ENCODE data around the gene TROAP.

DNA sequence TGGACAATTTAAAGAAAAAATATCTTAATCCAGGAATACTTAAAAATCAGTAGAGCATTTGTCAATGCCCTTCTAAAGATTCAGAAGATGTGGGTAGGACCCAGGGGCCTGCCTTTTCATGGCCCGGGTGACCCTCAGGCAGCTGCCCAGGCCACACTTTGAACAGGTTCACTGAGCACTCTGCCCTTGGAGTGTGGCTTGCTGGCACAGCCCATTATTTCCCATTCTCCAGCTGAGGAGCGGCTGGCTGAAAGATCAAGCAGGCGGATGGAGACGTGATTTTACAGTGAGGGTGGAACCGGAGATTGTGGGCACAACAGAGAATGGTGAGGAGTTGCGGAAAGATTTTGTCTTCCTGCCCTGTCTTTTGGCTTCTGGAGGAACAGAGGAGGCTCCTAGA is 35.2 kb upstream of the TROAP start:
- TF ChIP-seq RFX5 (IDR thresholded peaks at IDR 0.05; ENCODE audit: low read depth, low read length) (no peak), ATF7 (IDR thresholded peaks at IDR 0.05) (no peak), SMARCA5 (IDR thresholded peaks at IDR 0.05) (no peak), ZFX (CRISPR knock-in tag; IDR thresholded peaks at IDR 0.05) (no peak), JUNB (CRISPR knock-in tag; conservative IDR thresholded peaks at IDR 0.05) (no peak), ZNF274 (IDR thresholded peaks at IDR 0.05; ENCODE audit: borderline replicate concordance, low read depth, low read length) (no peak), ADNP (tag; IDR thresholded peaks at IDR 0.05) (no peak), HIVEP1 (CRISPR knock-in tag; IDR thresholded peaks at IDR 0.05) (no peak), BHLHE40 (IDR thresholded peaks at IDR 0.05; ENCODE audit: low read length) (no peak), ZNF436 (CRISPR knock-in tag; IDR thresholded peaks at IDR 0.05) (no peak), TGIF2 (CRISPR knock-in tag; IDR thresholded peaks at IDR 0.05) (no peak)
- TF ChIP-seq, protein P1, sequence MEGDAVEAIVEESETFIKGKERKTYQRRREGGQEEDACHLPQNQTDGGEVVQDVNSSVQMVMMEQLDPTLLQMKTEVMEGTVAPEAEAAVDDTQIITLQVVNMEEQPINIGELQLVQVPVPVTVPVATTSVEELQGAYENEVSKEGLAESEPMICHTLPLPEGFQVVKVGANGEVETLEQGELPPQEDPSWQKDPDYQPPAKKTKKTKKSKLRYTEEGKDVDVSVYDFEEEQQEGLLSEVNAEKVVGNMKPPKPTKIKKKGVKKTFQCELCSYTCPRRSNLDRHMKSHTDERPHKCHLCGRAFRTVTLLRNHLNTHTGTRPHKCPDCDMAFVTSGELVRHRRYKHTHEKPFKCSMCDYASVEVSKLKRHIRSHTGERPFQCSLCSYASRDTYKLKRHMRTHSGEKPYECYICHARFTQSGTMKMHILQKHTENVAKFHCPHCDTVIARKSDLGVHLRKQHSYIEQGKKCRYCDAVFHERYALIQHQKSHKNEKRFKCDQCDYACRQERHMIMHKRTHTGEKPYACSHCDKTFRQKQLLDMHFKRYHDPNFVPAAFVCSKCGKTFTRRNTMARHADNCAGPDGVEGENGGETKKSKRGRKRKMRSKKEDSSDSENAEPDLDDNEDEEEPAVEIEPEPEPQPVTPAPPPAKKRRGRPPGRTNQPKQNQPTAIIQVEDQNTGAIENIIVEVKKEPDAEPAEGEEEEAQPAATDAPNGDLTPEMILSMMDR (IDR thresholded peaks at IDR 0.05 in 2 of 3, conservative IDR thresholded peaks at IDR 0.05 in 1 of 3; ENCODE audit: insufficient read depth in 2 of 3, low read depth in 1 of 3, low read length in 3 of 3) = no peak

Data from K562 (cell line).